ENCODE data around the gene C1QTNF5. TPM values are rescaled to one million over a fixed set of nuclear protein-coding genes. Genes with fewer than 3 reads are reported as not detected.
"Not testable (repeated sequence)": the region's sequence is repeated elsewhere in the genome, so short reads cannot be mapped to it uniquely, and the experiment has no call there.

Gene C1QTNF5, protein sequence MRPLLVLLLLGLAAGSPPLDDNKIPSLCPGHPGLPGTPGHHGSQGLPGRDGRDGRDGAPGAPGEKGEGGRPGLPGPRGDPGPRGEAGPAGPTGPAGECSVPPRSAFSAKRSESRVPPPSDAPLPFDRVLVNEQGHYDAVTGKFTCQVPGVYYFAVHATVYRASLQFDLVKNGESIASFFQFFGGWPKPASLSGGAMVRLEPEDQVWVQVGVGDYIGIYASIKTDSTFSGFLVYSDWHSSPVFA
- 10 to 100 TPM in 1 of 4 donors, 1 to 10 TPM in 3; 4.0 to 16.0 (median 6.0) TPM for total RNA-seq

- peak; percentile 19 to 36 for ATAC-seq
- Histone ChIP-seq H3K4me3 (peak within 1 kb of the TSS; percentile 61 to 73 (median 66)), H3K27ac (peak within 1 kb of the TSS; percentile 72 to 90 (median 82)), H3K4me1 (peaks cover 33 to 51% of the 10 kb centered on the region in 2 donors), H3K27me3 (peaks cover 5 to 11% (median 8%) of the 10 kb centered on the region in 3 donors), H3K9me3 (no peaks in the 10 kb centered on the region), H3K36me3 (no peaks in the 10 kb centered on the region)
- in situ Hi-C loops (cut with MboI; ENCODE audit: low sequenced_read_pairs in 4 of 4) (no loop called here), intact Hi-C loops (cut with DNase I; ENCODE audit: low total_unique reads) (loop anchor here (5.0 kb wide), 1 partner anchor 132 kb away; no protein-coding TSS in a partner anchor)
- TF ChIP-seq, protein P1, sequence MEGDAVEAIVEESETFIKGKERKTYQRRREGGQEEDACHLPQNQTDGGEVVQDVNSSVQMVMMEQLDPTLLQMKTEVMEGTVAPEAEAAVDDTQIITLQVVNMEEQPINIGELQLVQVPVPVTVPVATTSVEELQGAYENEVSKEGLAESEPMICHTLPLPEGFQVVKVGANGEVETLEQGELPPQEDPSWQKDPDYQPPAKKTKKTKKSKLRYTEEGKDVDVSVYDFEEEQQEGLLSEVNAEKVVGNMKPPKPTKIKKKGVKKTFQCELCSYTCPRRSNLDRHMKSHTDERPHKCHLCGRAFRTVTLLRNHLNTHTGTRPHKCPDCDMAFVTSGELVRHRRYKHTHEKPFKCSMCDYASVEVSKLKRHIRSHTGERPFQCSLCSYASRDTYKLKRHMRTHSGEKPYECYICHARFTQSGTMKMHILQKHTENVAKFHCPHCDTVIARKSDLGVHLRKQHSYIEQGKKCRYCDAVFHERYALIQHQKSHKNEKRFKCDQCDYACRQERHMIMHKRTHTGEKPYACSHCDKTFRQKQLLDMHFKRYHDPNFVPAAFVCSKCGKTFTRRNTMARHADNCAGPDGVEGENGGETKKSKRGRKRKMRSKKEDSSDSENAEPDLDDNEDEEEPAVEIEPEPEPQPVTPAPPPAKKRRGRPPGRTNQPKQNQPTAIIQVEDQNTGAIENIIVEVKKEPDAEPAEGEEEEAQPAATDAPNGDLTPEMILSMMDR (IDR thresholded peaks at IDR 0.05 in 4 of 5, conservative IDR thresholded peaks at IDR 0.05 in 1 of 5): no peak
- peak in 1 of 2 donors; percentile 39 for TF ChIP-seq POLR2A (IDR thresholded peaks at IDR 0.05)
- peak in 1 of 2 donors; percentile 67 for DNase-seq
Observed at GRCh38 chr11:119340335-119341221, at the start of gene C1QTNF5. TSS of gene C1QTNF5 (minus strand) at chr11:119340883. CDS start at chr11:119340397, 486 bp downstream.

DNA sequence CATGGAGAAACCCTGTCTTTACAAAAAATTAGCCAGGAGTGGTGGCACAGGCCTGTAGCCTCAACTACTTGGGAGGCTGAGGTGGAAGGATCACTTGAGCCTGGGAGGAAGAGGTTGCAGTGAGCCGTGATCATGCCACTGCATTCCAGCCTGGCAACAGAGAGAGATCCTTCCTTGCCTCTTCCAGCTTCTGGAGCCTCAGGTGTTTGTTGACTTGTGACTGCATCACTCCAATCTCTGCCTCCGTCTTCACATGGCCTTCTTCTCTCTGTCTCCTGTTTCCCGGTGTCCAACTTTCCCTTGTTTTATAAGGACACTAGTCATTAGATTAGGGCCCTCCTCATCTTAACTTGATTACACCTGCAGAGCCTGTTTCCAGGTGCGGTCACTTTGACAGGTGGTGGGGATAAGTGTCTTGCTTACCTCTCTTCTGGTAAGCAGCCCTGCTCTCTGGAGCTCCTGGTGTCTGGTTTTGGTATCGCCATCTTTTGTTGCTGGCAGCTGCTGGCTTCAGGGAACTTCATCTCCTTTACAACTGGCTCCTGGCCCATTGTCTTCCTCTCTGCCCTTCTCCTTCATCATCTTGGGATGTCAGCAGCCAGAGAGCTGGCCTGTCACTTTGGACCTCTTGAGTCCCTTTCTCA, 49.0 kb upstream of the C1QTNF5 start:
- intact Hi-C loops (cut with DNase I; ENCODE audit: low total_unique reads): no loop called here
- TF ChIP-seq, protein P1 (IDR thresholded peaks at IDR 0.05 in 4 of 5, conservative IDR thresholded peaks at IDR 0.05 in 1 of 5): no peak
- no peak for TF ChIP-seq POLR2A (IDR thresholded peaks at IDR 0.05)
- no peaks in the 10 kb centered on the region for H3K36me3 ChIP-seq
- H3K9me3 ChIP-seq: no peaks in the 10 kb centered on the region
- H3K4me3 ChIP-seq: no peak overlapping the region
- ATAC-seq: no peak
- no peak overlapping the region for H3K27ac ChIP-seq
- no peaks in the 10 kb centered on the region for H3K4me1 ChIP-seq
- DNase-seq: no peak
- H3K27me3 ChIP-seq: no peaks in the 10 kb centered on the region
- in situ Hi-C loops (cut with MboI; ENCODE audit: low sequenced_read_pairs in 4 of 4): loop anchor here in 1 of 4 donors (10.0 kb wide), 1 partner anchor 85 kb away; no protein-coding TSS in a partner anchor

DNA sequence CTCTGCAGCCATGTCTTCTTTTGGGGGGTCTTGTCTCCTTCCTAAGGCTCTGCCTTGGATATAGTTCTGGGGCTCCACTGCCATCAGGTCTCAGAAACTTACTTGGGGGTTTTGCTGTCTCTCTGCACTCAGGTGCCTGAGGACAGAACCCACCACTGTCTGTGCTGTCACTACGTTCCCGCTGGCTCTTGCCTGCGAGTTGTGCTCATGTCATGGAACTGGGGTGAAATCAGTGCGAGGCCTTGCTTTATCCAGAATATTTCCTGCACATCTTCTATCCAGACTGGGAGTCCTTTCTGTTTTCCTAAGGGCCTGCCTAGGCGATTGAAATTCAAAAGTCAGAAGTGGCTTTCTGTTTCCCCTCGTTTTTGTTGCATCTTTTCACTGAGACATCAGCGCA, 47.4 kb upstream of the C1QTNF5 start:
- no peak for DNase-seq
- ATAC-seq: no peak
- H3K9me3 ChIP-seq: no peaks in the 10 kb centered on the region
- H3K27me3 ChIP-seq: no peaks in the 10 kb centered on the region
- no peak overlapping the region for H3K4me3 ChIP-seq
- H3K36me3 ChIP-seq: no peaks in the 10 kb centered on the region
- in situ Hi-C loops (cut with MboI; ENCODE audit: low sequenced_read_pairs in 4 of 4): no loop called here
- no peak overlapping the region for H3K27ac ChIP-seq
- H3K4me1 ChIP-seq: no peaks in the 10 kb centered on the region
- intact Hi-C loops (cut with DNase I; ENCODE audit: low total_unique reads): no loop called here
- TF ChIP-seq, protein P1 (IDR thresholded peaks at IDR 0.05 in 4 of 5, conservative IDR thresholded peaks at IDR 0.05 in 1 of 5): no peak
- TF ChIP-seq POLR2A (IDR thresholded peaks at IDR 0.05): no peak

DNA sequence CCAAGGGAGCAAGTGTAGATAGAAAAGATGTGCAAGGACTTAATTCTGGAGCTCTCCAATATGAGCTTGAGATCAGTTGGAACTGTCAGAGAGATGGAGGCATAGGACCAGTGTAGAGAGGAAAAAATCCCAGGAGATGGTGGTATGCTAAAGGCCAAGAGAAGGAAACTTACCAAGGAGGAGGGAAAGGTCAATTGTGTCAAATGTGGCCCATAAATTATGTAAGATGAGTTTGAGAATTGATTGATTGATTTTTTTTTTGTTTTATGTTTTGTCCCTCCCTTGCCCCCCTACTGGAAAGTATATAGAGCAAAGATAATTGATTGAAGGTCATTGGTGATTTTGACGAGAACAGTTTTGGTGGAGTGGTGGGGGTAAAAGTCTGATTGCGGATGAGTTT, 43.6 kb upstream of the C1QTNF5 start:
- H3K36me3 ChIP-seq: no peaks in the 10 kb centered on the region
- ATAC-seq (no peak), DNase-seq (no peak)
- H3K4me3 ChIP-seq: no peak overlapping the region
- H3K9me3 ChIP-seq: no peaks in the 10 kb centered on the region
- intact Hi-C loops (cut with DNase I; ENCODE audit: low total_unique reads): no loop called here
- no peak for TF ChIP-seq POLR2A (IDR thresholded peaks at IDR 0.05)
- TF ChIP-seq, protein P1 (IDR thresholded peaks at IDR 0.05 in 4 of 5, conservative IDR thresholded peaks at IDR 0.05 in 1 of 5): no peak
- H3K27ac ChIP-seq: no peak overlapping the region
- in situ Hi-C loops (cut with MboI; ENCODE audit: low sequenced_read_pairs in 4 of 4): no loop called here
- no peaks in the 10 kb centered on the region for H3K27me3 ChIP-seq
- H3K4me1 ChIP-seq: peaks cover 23 to 26% of the 10 kb centered on the region in 2 donors

GRCh38 chr11:119382513-119382912, 41.8 kb upstream of the C1QTNF5 start:
- ATAC-seq; H3K36me3 ChIP-seq; DNase-seq; in situ Hi-C loops (cut with MboI; ENCODE audit: low sequenced_read_pairs in 4 of 4); H3K27me3 ChIP-seq; H3K9me3 ChIP-seq: not testable (repeated sequence)
- Histone ChIP-seq H3K4me1 (peaks cover 31 to 34% of the 10 kb centered on the region in 2 donors), H3K4me3 (peak overlapping the region in 1 of 4 donors; percentile 60), H3K27ac (peak overlapping the region; percentile 78 to 99 (median 98))
- intact Hi-C loops (cut with DNase I; ENCODE audit: low total_unique reads): loop anchor here (2.0 kb wide), 1 partner anchor 92 kb away; no protein-coding TSS in a partner anchor

All from gastrocnemius medialis (tissue), 4 donors.